AG04450 (cell line): ENCODE data around the gene MRPS14. TPM values are rescaled to one million over a fixed set of nuclear protein-coding genes. Genes with fewer than 3 reads are reported as not detected.
"Not testable (repeated sequence)": the region's sequence is repeated elsewhere in the genome, so short reads cannot be mapped to it uniquely, and the experiment has no call there.

ENCODE experiments used
- CTCF ChIA-PET: fragments of 300-600, 350-600 bp; formaldehyde crosslinking; extraction: SDS; loops from one replicate; lab custom pipeline; 2022; ENCODE audit warnings: antibody characterized with exemption, inconsistent platforms; lab: Charles Lee
- POLR2A ChIA-PET: fragments of 350-600 bp; formaldehyde crosslinking; extraction: SDS; loops from one replicate; lab custom pipeline; 2021; ENCODE audit warnings: antibody characterized with exemption, inconsistent platforms; lab: Yijun Ruan, JAX
- DNase-seq: peaks from one replicate; pipeline ENCODE4 v3.0.0-alpha.2; 2011; ENCODE audit warnings: low read depth, low spot score
- H3K27ac ChIP-seq: one replicate; pipeline ENCODE4 v1.5.1; 2012; ENCODE audit warnings: low read depth, low read length, control low read depth
- H3K27me3 ChIP-seq: one replicate; pipeline ENCODE4 v1.6.0; 2012; ENCODE audit warnings: low read length; ENCODE audit not compliant: control insufficient read depth, insufficient read depth
- H3K4me3 ChIP-seq: 2 replicates; pipeline ENCODE4 v1.5.1; 2011; ENCODE audit warnings: mild to moderate bottlenecking, low read depth, low read length, control low read depth
- H3K9me3 ChIP-seq: 2 replicates; pipeline ENCODE4 v1.5.1; 2012; ENCODE audit warnings: low read length; ENCODE audit not compliant: control insufficient read depth, insufficient read depth
- CTCF ChIP-seq: IDR thresholded peaks from 2 replicates; pipeline ENCODE4 v1.5.1; 2011; ENCODE audit warnings: low read depth, low read length, control low read depth, inconsistent platforms
- polyA plus RNA-seq: library from polyadenylated mRNA; depleted of rRNA; stranded (reverse); fragments of >200 nt; gene quantifications from 2 replicates; pipeline ENCODE4 v1.2.3, GENCODE V29; 2011

The MRPS14 gene
- polyA plus RNA-seq, 1 experiment: 40.8 TPM

GRCh38 chr1:175034775-175035174 is 11.6 kb upstream of the MRPS14 start:
- DNase-seq: no peak

GRCh38 chr1:175033953-175034352 is 10.7 kb upstream of the MRPS14 start:
- no peak for TF ChIP-seq CTCF
- DNase-seq: no peak
- ChIA-PET POLR2A (no interaction called here), CTCF (no interaction called here)
- Histone ChIP-seq H3K27ac (no peak overlapping the region), H3K4me3 (no peak overlapping the region), H3K9me3 (no peaks in the 10 kb centered on the region), H3K27me3 (peaks cover 7% of the 10 kb centered on the region)

More at GRCh38 chr1:175034775-175035174, 11.6 kb upstream of the MRPS14 start:
- H3K9me3 ChIP-seq: no peaks in the 10 kb centered on the region
- no peak for TF ChIP-seq CTCF
- peaks cover 7% of the 10 kb centered on the region for H3K27me3 ChIP-seq
- CTCF ChIA-PET: no interaction called here
- H3K4me3 ChIP-seq: no peak overlapping the region
- H3K27ac ChIP-seq: no peak overlapping the region
- POLR2A ChIA-PET: no interaction called here

GRCh38 chr1:175024773-175025172 is 1.5 kb upstream of the MRPS14 start:
- no peak for DNase-seq
- CTCF ChIA-PET: interaction anchor here (1.9 to 2.7 kb wide), 2 partner anchors 26 to 100 kb away, joined by 6 to 14 read pairs; no protein-coding TSS in a partner anchor
- Histone ChIP-seq H3K9me3 (no peaks in the 10 kb centered on the region; the same call in 1 of the 2 replicates), H3K4me3 (no peak overlapping the region), H3K27me3 (no peaks in the 10 kb centered on the region), H3K27ac (no peak overlapping the region)
- no peak for TF ChIP-seq CTCF
- POLR2A ChIA-PET: interaction anchor here (1.0 kb wide), 1 partner anchor 26 kb away, joined by 3 read pairs; no protein-coding TSS in a partner anchor

- CTCF ChIA-PET: interaction anchor here (1.4 to 2.7 kb wide), 3 partner anchors 25 to 101 kb away, joined by 3 to 14 read pairs (median 6); no protein-coding TSS in a partner anchor
- Histone ChIP-seq H3K4me3 (peak overlapping the region; percentile 96), H3K27ac (peak overlapping the region; percentile 80)
- POLR2A ChIA-PET: interaction anchor here (1.0 to 1.5 kb wide), 7 partner anchors 9 to 1184 kb away, joined by 4 to 35 read pairs (median 7); partner anchors contain the start of gene CACYBP
- not testable (repeated sequence) for DNase-seq, H3K27me3 ChIP-seq, H3K9me3 ChIP-seq
Observed at GRCh38 chr1:175023922-175024242, 657 bp upstream of the MRPS14 start.

- no peak for DNase-seq
- no peaks in the 10 kb centered on the region for H3K27me3 ChIP-seq
- no peaks in the 10 kb centered on the region; the same call in 1 of the 2 replicates for H3K9me3 ChIP-seq
- CTCF ChIA-PET: no interaction called here
- no peak for TF ChIP-seq CTCF
- POLR2A ChIA-PET: no interaction called here
- H3K27ac ChIP-seq: no peak overlapping the region
- no peak overlapping the region for H3K4me3 ChIP-seq
Observed at GRCh38 chr1:175019524-175019923, 3.7 kb downstream of the MRPS14 start.
